Mesendoderm (in vitro differentiated cells): ENCODE results near the gene MYH15. TPM values are rescaled to one million over a fixed set of nuclear protein-coding genes. Genes with fewer than 3 reads are reported as not detected.

ENCODE experiments used
- DNase-seq: peaks from one replicate; pipeline ENCODE4 v3.0.0; 2013
- H2AK5ac ChIP-seq: 2 replicates; pipeline ENCODE4 v1.6.1; 2013; ENCODE audit warnings: low read length, inconsistent platforms
- H2BK120ac ChIP-seq: 2 replicates; pipeline ENCODE4 v1.6.1; 2013; ENCODE audit warnings: low read depth, mild to moderate bottlenecking, low read length, moderate library complexity, mixed read lengths
- H2BK15ac ChIP-seq: replicated peaks from 2 replicates; pipeline ENCODE4 v1.6.1; 2013; ENCODE audit warnings: low read depth, mild to moderate bottlenecking, moderate library complexity
- H2BK5ac ChIP-seq: 2 replicates; pipeline ENCODE4 v1.6.1; 2013; ENCODE audit warnings: low read length, inconsistent platforms
- H3K18ac ChIP-seq: 2 replicates; pipeline ENCODE4 v1.6.1; 2013; ENCODE audit warnings: mild to moderate bottlenecking, low read length, mixed read lengths
- H3K23ac ChIP-seq: one replicate; pipeline ENCODE4 v1.6.1; 2013; ENCODE audit warnings: low read length
- H3K27ac ChIP-seq: 2 replicates; pipeline ENCODE4 v1.5.1; 2013; ENCODE audit warnings: low read depth, mild to moderate bottlenecking, inconsistent platforms, low read length, moderate library complexity
- H3K27me3 ChIP-seq: 2 replicates; pipeline ENCODE4 v1.6.1; 2013; ENCODE audit warnings: low read length, control low read depth, mild to moderate bottlenecking, inconsistent platforms; ENCODE audit not compliant: insufficient read depth, poor library complexity
- H3K36me3 ChIP-seq: 2 replicates; pipeline ENCODE4 v1.6.1; 2013; ENCODE audit warnings: low read length, inconsistent platforms; ENCODE audit not compliant: control insufficient read depth, insufficient read depth
- H3K4ac ChIP-seq: one replicate; pipeline ENCODE4 v1.6.1; 2013; ENCODE audit warnings: low read depth, mild to moderate bottlenecking, low read length, moderate library complexity
- H3K4me1 ChIP-seq: 2 replicates; pipeline ENCODE4 v1.6.1; 2013; ENCODE audit warnings: low read depth, low read length, inconsistent platforms; ENCODE audit not compliant: control insufficient read depth
- H3K4me2 ChIP-seq: 2 replicates; pipeline ENCODE4 v1.6.1; 2013; ENCODE audit warnings: low read length
- H3K4me3 ChIP-seq: 2 replicates; pipeline ENCODE4 v1.5.1; 2013; ENCODE audit warnings: mild to moderate bottlenecking, low read length
- H3K56ac ChIP-seq: one replicate; pipeline ENCODE4 v1.6.1; 2013; ENCODE audit warnings: low read length
- H3K79me1 ChIP-seq: 2 replicates; pipeline ENCODE4 v1.6.1; 2013; ENCODE audit warnings: low read length, inconsistent platforms
- H3K79me2 ChIP-seq: 2 replicates; pipeline ENCODE4 v1.6.1; 2013; ENCODE audit warnings: mild to moderate bottlenecking, low read length; ENCODE audit not compliant: control insufficient read depth, insufficient read depth
- H3K9ac ChIP-seq: 2 replicates; pipeline ENCODE4 v1.6.1; 2013; ENCODE audit warnings: low read length, inconsistent platforms
- H4K5ac ChIP-seq: one replicate; pipeline ENCODE4 v1.6.1; 2013; ENCODE audit warnings: low read length
- H4K8ac ChIP-seq: one replicate; pipeline ENCODE4 v1.6.1; 2013; ENCODE audit warnings: low read depth, mild to moderate bottlenecking, control low read depth, low read length, moderate library complexity
- WGBS: extraction: QIAGEN DNeasy Blood & Tissue Kit; methylation state at CpG from one replicate; pipeline ENCODE4 v1.1.7; 2013; ENCODE audit warnings: low lambda C conversion rate, missing lambda C conversion rate; ENCODE audit not compliant: insufficient coverage; ENCODE audit errors: extremely low coverage; 5-methylcytosine and 5-hydroxymethylcytosine counted together
- polyA plus RNA-seq, 2 experiments: library from polyadenylated mRNA; stranded (reverse); fragments of 200-250 nt; gene quantifications; one replicate each; pipeline ENCODE4 v1.2.3, GENCODE V29; 2013

The MYH15 gene
- polyA plus RNA-seq (2013, experiment 1 of 2) = 0.08 TPM
- 0.07 TPM for polyA plus RNA-seq (2013, experiment 2 of 2)

DNA sequence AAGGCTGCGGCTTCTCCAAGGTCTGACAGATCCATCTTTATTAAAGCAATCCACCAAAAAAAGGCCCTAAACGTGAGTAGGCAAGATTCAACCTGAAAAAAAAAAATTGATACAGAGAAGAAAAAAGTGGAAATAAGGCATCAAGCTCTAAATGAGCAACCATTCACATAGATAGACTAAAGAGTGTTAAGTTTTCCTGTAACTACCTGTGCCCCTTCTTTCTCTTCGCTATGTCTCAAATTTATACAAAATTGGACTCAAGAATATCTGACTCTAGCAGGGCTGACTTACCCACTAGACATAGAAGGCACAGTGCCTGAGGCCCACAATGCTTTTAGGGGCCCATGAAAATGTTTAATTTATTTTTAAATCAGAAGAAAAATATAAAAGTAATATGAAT lies at the start of gene MYH15:
Gene MYH15, minus strand, starts transcription at position 101 of the 400 bp plus-strand sequence. Its CDS starts 66 bp downstream, at position 35.
- Histone ChIP-seq H4K8ac (no peak within 1 kb of the TSS), H3K9ac (no peak within 1 kb of the TSS), H3K23ac (no peak within 1 kb of the TSS), H3K4me1 (no peaks in the 10 kb centered on the region), H3K27ac (no peak within 1 kb of the TSS), H2AK5ac (no peak within 1 kb of the TSS), H3K4me3 (no peak within 1 kb of the TSS), H3K4ac (no peak within 1 kb of the TSS), H2BK120ac (no peak within 1 kb of the TSS), H2BK15ac (no peak within 1 kb of the TSS), H3K36me3 (no peaks in the 10 kb centered on the region), H3K79me1 (no peaks in the 10 kb centered on the region), H3K4me2 (no peak within 1 kb of the TSS), H2BK5ac (no peak within 1 kb of the TSS), H4K5ac (no peak within 1 kb of the TSS), H3K56ac (no peak within 1 kb of the TSS), H3K27me3 (no peaks in the 10 kb centered on the region), H3K79me2 (no peaks in the 10 kb centered on the region), H3K18ac (no peak within 1 kb of the TSS)
- no CpG with 5 or more reads among the region's 3 CpGs for WGBS
- DNase-seq = no peak

DNA sequence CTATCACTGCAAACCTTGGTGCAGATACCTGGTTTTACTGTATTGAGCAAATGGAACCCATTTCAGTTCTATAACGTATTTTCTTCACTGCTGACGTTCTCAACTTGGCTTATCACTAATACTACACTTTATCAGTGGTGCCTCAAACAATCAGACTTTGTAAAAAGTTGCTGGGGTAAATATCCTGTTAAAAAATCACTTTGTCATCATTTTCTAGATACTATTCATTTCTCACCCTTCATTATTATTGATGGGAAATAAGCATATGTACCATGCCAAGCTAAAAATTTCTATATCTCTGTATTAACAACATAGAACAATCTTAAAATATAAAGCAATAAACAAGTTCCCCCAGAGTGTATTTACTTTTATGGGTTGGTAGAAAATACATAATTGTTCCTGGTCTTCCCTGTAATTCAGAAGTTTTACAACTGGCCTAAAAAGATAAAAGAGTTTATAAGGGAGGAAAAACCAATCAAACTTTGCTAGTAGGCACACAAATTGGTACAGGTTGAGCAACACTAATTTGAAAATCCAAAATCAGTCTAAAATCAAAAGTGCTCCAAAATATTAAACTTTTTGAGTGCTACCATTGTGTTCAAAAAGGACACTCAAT lies 45.7 kb upstream of the MYH15 start:
- Histone ChIP-seq H3K36me3 (peaks cover 2% of the 10 kb centered on the region), H3K56ac (no peak overlapping the region), H3K9ac (no peak overlapping the region), H3K4me2 (no peak overlapping the region), H3K4me3 (no peak overlapping the region), H4K5ac (no peak overlapping the region), H3K23ac (no peak overlapping the region), H2BK15ac (no peak overlapping the region), H2BK5ac (no peak overlapping the region), H3K27ac (no peak overlapping the region), H3K4ac (no peak overlapping the region), H2BK120ac (no peak overlapping the region), H2AK5ac (no peak overlapping the region), H3K27me3 (no peaks in the 10 kb centered on the region), H3K79me2 (no peaks in the 10 kb centered on the region), H3K18ac (no peak overlapping the region), H3K79me1 (no peaks in the 10 kb centered on the region), H3K4me1 (no peaks in the 10 kb centered on the region), H4K8ac (no peak overlapping the region)
- no CpG with 5 or more reads among the region's 2 CpGs for WGBS
- no peak for DNase-seq

DNA sequence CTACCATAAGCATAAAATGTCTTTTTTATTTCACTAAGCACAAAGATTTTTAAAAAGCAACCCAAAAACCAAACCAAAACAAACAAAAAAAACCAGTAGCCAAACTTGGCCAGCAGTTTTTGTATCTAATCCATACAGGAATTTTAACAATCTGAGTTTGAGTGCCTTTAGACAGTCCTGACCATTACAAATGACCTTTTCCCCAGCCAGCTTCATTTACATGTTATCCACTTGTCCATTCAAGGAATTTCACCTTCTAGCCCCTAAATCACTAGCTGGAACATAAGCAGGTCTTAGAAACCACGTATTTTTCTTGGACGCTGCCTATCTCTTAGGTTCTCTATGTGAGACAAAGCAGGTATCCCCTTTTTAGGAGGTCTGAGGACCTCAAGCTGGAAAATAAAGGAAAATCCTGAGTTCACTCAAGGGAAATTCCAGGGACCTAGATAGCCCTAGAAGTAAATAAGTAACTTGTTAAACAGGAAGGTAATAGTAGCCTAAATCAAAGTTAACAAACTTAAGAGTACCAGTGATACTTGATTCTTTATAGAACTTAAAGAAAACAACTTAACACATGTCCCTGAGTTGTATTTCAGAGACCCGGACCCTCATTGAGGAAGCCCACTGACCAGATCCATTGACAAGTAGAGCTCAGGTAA lies 44.6 kb upstream of the MYH15 start:
- no peak overlapping the region for H3K4me3 ChIP-seq
- no peak overlapping the region for H2BK120ac ChIP-seq
- WGBS = no CpG with 5 or more reads among the region's 3 CpGs
- no peak overlapping the region for H3K4me2 ChIP-seq
- H2BK5ac ChIP-seq = no peak overlapping the region
- H3K79me2 ChIP-seq = no peaks in the 10 kb centered on the region
- H3K4ac ChIP-seq = no peak overlapping the region
- DNase-seq = no peak
- no peak overlapping the region for H3K23ac ChIP-seq
- H3K27me3 ChIP-seq = no peaks in the 10 kb centered on the region
- H3K36me3 ChIP-seq = peaks cover 2% of the 10 kb centered on the region
- no peaks in the 10 kb centered on the region for H3K4me1 ChIP-seq
- H3K18ac ChIP-seq = no peak overlapping the region
- no peak overlapping the region for H3K9ac ChIP-seq
- no peak overlapping the region for H4K5ac ChIP-seq
- no peak overlapping the region for H4K8ac ChIP-seq
- no peaks in the 10 kb centered on the region for H3K79me1 ChIP-seq
- H2AK5ac ChIP-seq = no peak overlapping the region
- no peak overlapping the region for H2BK15ac ChIP-seq
- H3K56ac ChIP-seq = no peak overlapping the region
- no peak overlapping the region for H3K27ac ChIP-seq

DNA sequence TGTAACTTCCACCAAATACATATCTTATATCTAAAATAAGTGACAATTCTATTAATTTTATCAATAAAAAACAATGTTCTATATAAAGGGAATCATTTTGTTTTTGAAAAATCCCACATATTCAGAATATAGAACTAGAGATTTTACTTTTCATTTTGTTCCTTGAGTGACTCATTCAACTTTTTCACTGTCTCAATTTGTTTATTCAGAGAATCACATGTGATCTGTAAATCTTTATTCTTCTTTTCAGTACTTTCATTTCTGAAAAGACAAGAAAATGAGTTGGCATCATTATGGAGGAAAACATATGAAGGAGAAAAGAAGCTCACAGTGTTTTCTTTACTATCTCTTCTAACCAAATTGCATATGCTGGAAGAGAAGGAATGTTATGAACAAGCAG lies 43.8 kb upstream of the MYH15 start:
- H2BK120ac ChIP-seq = no peak overlapping the region
- H4K8ac ChIP-seq = no peak overlapping the region
- H3K4me1 ChIP-seq = no peaks in the 10 kb centered on the region

DNA sequence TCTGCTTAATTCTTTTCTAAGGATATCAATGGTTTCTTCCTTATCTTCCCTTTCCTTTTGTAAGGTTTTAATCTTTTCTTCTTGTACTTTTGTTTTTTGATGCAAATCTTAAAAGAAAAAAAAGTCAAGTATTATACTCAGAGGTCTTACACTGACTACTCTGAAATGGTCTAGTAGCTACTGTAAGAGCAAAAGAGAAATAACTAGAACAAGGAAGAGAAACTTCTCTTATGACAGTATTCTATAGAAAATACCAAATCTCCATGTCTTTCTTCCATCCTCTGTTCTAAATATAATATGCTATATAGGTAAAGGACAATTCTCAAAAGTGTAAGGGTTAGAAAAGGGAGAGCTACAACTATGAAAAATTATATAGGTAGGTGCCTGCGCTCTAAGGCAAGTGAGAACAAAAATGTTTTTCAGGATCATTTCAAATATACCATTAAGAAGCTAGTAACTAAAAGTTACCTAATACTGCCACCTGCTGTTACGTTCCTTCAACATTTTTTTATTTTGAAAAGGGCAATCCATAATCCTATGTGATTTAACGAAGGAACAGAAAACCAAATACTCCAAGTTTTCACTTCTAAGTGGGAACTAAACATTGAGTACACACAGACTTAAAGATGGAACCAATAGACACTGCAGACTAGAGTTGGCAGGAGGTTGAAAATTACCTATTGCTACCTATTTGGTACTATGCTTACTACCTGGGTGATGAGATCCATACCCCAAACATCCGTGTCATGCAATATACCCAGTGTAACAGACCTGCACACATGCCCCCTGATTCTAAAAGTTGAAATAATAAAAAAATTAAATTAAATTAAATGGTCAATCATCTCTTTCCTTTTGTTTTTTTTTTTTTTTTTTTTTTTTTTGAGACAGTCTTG lies 42.1 kb upstream of the MYH15 start:
- H3K4ac ChIP-seq = no peak overlapping the region
- no peak overlapping the region for H3K27ac ChIP-seq
- H3K4me2 ChIP-seq = no peak overlapping the region
- H4K5ac ChIP-seq = no peak overlapping the region
- no peak overlapping the region for H3K4me3 ChIP-seq
- no CpG with 5 or more reads among the region's 4 CpGs for WGBS
- peak; percentile 37 for DNase-seq
- H2BK5ac ChIP-seq = no peak overlapping the region
- H3K18ac ChIP-seq = no peak overlapping the region
- H3K27me3 ChIP-seq = no peaks in the 10 kb centered on the region
- no peaks in the 10 kb centered on the region for H3K4me1 ChIP-seq
- no peak overlapping the region for H2AK5ac ChIP-seq
- no peak overlapping the region for H4K8ac ChIP-seq
- no peaks in the 10 kb centered on the region for H3K79me2 ChIP-seq
- H3K23ac ChIP-seq = no peak overlapping the region
- H2BK15ac ChIP-seq = no peak overlapping the region
- H3K36me3 ChIP-seq = peaks cover 2% of the 10 kb centered on the region
- no peak overlapping the region for H3K9ac ChIP-seq
- H3K56ac ChIP-seq = no peak overlapping the region
- no peak overlapping the region for H2BK120ac ChIP-seq
- no peaks in the 10 kb centered on the region for H3K79me1 ChIP-seq

More for the DNA sequence above, 43.8 kb upstream of the MYH15 start:
- Histone ChIP-seq H3K27ac (no peak overlapping the region), H3K4me2 (no peak overlapping the region), H2BK5ac (no peak overlapping the region), H2BK15ac (no peak overlapping the region), H3K79me2 (no peaks in the 10 kb centered on the region), H3K23ac (no peak overlapping the region), H3K9ac (no peak overlapping the region), H4K5ac (no peak overlapping the region), H3K4me3 (no peak overlapping the region), H3K4ac (no peak overlapping the region), H3K27me3 (no peaks in the 10 kb centered on the region), H2AK5ac (no peak overlapping the region), H3K79me1 (no peaks in the 10 kb centered on the region), H3K56ac (no peak overlapping the region), H3K18ac (no peak overlapping the region), H3K36me3 (peaks cover 2% of the 10 kb centered on the region)
- no peak for DNase-seq
